ENCODE measurements around the gene PTPRC. TPM values are rescaled to one million over a fixed set of nuclear protein-coding genes. Genes with fewer than 3 reads are reported as not detected.

PTPRC gene
- total and polyA plus RNA-seq, 5 donors: 1.3 to 16.2 (median 11.7) TPM

DNA sequence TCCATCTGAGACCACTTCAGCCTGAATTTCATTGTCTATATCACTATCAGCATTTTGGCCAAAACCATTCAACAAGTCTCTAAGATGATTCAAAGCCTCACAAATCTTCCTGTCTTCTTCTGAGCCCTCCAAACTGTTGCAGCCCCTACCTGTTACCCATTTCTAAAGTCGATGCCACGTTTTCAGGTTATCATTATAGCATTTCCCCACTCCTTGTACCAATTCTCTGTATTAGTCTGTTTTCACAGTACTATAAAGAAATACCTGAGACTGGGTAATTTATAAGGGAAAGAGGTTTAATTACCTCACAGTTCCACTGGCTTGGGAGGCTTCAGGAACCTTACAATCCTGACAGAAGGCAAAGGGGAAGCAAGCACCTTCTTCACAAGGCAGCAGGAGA, 158.8 kb downstream of the PTPRC start:
- H3K27me3 ChIP-seq (ENCODE audit: control insufficient read depth, insufficient read depth): no peaks in the 10 kb centered on the region
- ATAC-seq (no peak), DNase-seq (no peak)
- H3K4me1 ChIP-seq (ENCODE audit: control insufficient read depth, insufficient read depth, low read length): no peaks in the 10 kb centered on the region
- no peak overlapping the region for H3K27ac ChIP-seq (ENCODE audit: low read length)
- H3K4me3 ChIP-seq (ENCODE audit: low read length): no peak overlapping the region
- WGBS: 96% methylated on average over 2 of the region's 2 CpGs
- intact Hi-C loops (cut with DNase I): no loop called here
- peaks cover 2% of the 10 kb centered on the region for H3K9me3 ChIP-seq (ENCODE audit: control insufficient read depth, low read length)

GRCh38 chr1:198798923-198799386, 160.1 kb downstream of the PTPRC start:
- DNase-seq (no peak), ATAC-seq (no peak)
- peaks cover 2% of the 10 kb centered on the region for H3K9me3 ChIP-seq (ENCODE audit: control insufficient read depth, low read length)
- no peaks in the 10 kb centered on the region for H3K27me3 ChIP-seq (ENCODE audit: control insufficient read depth, insufficient read depth)
- H3K4me3 ChIP-seq (ENCODE audit: low read length): no peak overlapping the region
- intact Hi-C loops (cut with DNase I): no loop called here
- H3K4me1 ChIP-seq (ENCODE audit: control insufficient read depth, insufficient read depth, low read length): no peaks in the 10 kb centered on the region
- 18% methylated on average over 1 of the region's 1 CpG for WGBS
- H3K27ac ChIP-seq (ENCODE audit: low read length): no peak overlapping the region

DNA sequence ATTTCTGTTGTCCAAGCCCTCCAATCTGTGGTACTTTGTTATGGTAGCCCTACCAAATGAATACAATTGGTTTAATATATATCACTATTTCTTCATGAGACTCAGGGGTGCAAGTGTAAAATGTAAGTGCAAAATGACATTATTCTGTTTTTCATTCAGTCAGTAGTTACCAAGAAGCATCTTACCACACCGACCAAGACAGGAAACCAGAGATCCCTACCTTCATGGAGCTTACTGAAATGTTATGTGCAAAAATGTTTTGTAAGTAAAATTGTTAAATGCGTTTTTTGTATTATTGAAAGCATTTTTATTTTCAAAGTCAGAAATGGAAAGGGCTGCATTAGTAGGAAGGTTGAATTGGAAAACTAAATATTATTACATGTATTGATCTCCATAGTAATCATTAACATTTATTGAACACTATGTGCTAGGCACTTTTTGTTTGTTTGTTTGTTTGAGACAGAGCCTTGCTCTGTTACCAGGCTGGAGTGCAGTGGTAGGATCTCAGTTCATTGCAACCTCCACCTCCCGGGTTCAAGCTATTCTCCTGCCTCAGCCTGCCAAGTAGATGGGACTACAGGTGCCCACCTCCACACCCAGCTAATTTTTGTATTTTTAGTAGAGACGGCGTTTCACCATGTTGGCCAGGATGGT, 166.8 kb downstream of the PTPRC start:
- H3K4me1 ChIP-seq (ENCODE audit: control insufficient read depth, insufficient read depth, low read length): no peaks in the 10 kb centered on the region
- ATAC-seq (no peak), DNase-seq (no peak)
- no peak overlapping the region for H3K27ac ChIP-seq (ENCODE audit: low read length)
- intact Hi-C loops (cut with DNase I): no loop called here
- no peak overlapping the region for H3K4me3 ChIP-seq (ENCODE audit: low read length)
- 96% methylated on average over 5 of the region's 5 CpGs for WGBS
- H3K27me3 ChIP-seq (ENCODE audit: control insufficient read depth, insufficient read depth): no peaks in the 10 kb centered on the region
- H3K9me3 ChIP-seq (ENCODE audit: control insufficient read depth, low read length): no peaks in the 10 kb centered on the region

DNA sequence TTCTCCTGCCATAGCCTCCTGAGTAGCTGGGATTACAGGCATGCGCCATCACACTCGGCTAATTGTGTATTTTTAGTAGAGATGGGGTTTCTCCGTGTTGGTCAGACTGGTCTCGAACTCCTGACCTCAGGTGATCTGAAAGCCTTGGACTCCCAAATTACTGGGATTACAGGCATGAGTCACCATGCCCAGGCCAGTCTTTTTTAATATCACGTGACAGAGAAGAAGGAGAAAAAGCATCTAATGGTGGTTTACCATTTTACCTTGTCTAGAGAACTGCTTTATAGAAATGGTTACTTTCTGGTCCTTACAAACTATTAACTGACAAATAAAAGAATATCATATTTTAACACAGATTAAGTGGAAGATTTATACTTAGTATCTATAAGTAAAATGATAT, 168.0 kb downstream of the PTPRC start:
- 96% methylated on average over 5 of the region's 5 CpGs for WGBS
- no peak for ATAC-seq
- DNase-seq: no peak
- Histone ChIP-seq H3K4me3 (ENCODE audit: low read length) (no peak overlapping the region), H3K9me3 (ENCODE audit: control insufficient read depth, low read length) (no peaks in the 10 kb centered on the region), H3K27ac (ENCODE audit: low read length) (no peak overlapping the region), H3K27me3 (ENCODE audit: control insufficient read depth, insufficient read depth) (no peaks in the 10 kb centered on the region), H3K4me1 (ENCODE audit: control insufficient read depth, insufficient read depth, low read length) (no peaks in the 10 kb centered on the region)
- intact Hi-C loops (cut with DNase I): no loop called here

Other genes starting within 250 kb of the PTPRC start
- gene ATP6V1G3, start 98.4 kb upstream of the PTPRC start, total RNA-seq: not detected
- gene ATP6V1G3, start 98.4 kb upstream of the PTPRC start, polyA plus RNA-seq: not detected

All from right cardiac atrium (tissue), 5 donors.